Right ventricle myocardium inferior (tissue), 1 donor: Measurements from ENCODE around the gene MRPS26. TPM values are rescaled to one million over a fixed set of nuclear protein-coding genes. Genes with fewer than 3 reads are reported as not detected.
"Not testable (repeated sequence)": the region's sequence is repeated elsewhere in the genome, so short reads cannot be mapped to it uniquely, and the experiment has no call there.

Experiments
- ATAC-seq: fragments of 200-7000 bp; cut with Tn5 transposase; one replicate; pipeline ENCODE4 v1.9.1; 2020; ENCODE audit warnings: mild to moderate bottlenecking, moderate library complexity
- DNase-seq: peaks from one replicate; pipeline ENCODE4 v3.0.0; 2021; ENCODE audit errors: missing footprints
- intact Hi-C: fragments of 100-400 bp; cut with DNase I; formaldehyde crosslinking; loops from one replicate; pipeline ENCODE4 v1.11.0; 2022
- long read RNA-seq: library from polyadenylated mRNA; unstranded; transcript quantifications from one replicate; pipeline ENCODE4 v2.0.0, GENCODE V29; 2021
- total RNA-seq: library from RNA; stranded (reverse); fragmentation: NEBNext Ultra II Directional; extraction: Animal tissue kit (Norgen Biotek cat#: 25700); gene quantifications from one replicate; pipeline ENCODE4 v1.2.1, GENCODE V29; 2021
- donor health status: DM: no; HTN: yes; CAD: no; lungs with severe emphysema.

The MRPS26 gene
- 52.2 TPM for total RNA-seq
- long read RNA-seq, transcript MRPS26-201 (4 exons, 1,127 nt), result major isoform, 41 of 48 reads
- long read RNA-seq, partial matches to known transcripts, result 6 of 48 reads
- long read RNA-seq, other reads (novel, unspliced or antisense), result 1 of 48 reads

DNA sequence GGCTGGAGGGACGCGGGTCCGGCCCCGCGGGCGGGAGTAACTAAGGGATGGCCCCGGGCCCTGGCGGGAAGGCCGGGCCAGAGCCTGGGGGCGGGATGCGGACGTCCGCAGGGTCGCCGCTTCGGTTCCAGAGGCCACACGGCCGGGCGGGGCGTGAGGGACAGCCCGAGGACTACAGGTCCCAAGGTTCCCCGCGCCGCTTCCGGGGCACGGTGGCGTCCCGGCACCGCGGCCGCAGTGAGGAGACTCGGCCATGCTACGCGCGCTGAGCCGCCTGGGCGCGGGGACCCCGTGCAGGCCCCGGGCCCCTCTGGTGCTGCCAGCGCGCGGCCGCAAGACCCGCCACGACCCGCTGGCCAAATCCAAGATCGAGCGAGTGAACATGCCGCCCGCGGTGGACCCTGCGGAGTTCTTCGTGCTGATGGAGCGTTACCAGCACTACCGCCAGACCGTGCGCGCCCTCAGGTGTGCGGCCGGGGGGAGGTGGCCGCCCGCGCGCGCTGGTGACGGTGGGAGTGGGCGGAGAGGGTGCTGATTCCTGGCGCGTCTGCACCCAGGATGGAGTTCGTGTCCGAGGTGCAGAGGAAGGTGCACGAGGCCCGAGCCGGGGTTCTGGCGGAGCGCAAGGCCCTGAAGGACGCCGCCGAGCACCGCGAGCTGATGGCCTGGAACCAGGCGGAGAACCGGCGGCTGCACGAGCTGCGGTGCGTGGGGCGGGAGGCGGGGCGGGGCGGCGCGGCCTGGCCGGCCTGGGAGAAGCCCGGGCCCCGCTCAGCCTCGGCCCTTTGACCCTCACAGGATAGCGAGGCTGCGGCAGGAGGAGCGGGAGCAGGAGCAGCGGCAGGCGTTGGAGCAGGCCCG lies at the start of gene MRPS26:
MRPS26 (plus strand) TSS at position 237 of the 861 bp plus-strand sequence; CDS start at position 254, 17 bp downstream.
- DNase-seq (peak; percentile 97), ATAC-seq (peak; percentile 93)
- intact Hi-C loops, result no loop called here

DNA sequence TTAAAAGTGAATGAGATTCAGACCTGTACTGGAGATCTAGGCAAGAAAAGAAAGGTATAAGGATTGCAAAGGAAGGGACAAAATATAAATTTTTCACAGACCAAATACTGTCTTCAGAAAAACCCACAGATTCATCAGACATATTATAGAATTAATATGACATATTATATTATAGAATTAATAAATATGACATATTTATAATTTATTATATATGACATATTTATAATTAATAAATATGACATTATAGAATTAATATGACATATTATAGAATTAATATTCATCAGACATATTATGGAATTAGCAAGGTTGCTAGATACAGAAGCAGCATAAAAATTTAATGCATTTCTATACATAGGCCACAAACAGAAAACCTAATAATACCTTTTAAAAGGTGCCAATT lies 47.1 kb upstream of the MRPS26 start:
- intact Hi-C loops, result no loop called here
- DNase-seq (no peak), ATAC-seq (no peak)

DNA sequence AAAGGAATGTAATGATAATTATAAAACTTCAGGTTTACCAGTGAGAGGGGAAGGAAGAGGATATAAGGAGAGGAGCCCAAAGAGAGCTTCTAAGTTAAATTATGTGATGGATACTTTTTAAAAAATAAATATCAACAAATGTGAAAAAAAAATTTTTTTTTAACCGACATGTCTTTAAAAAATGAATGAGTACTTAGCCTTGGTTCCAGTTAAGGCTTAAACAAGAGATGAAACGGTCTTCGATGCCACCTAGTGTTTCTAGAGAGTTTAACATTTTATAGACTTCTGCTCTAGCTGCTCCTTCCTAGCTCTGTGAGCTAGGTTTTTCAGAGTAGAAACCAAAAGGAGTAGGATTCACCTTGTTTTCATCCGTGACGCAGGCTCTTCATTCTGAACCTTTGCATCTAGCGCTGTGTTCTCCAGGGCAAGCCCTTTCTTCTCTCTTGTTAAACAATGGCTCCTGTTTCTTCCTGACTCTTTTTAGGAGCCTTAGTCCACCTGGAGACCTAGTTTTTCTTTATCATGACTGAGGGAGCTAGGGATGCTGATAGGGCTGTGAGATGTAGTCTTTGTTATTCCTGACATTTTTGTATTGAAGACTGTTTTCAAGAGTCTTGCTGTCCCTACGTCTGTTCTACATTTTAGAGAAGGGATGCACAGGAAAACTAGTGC lies 44.9 kb upstream of the MRPS26 start:
- ATAC-seq, result no peak
- intact Hi-C loops, result loop anchor here (5.0 kb wide), 1 partner anchor 254 kb away; no protein-coding TSS in a partner anchor
- DNase-seq, result no peak

GRCh38 chr20:3003416-3003815 lies 42.4 kb upstream of the MRPS26 start:
- ATAC-seq (no peak), DNase-seq (no peak)
- intact Hi-C loops, result loop anchor here (5.0 kb wide), 1 partner anchor 256 kb away; no protein-coding TSS in a partner anchor

DNA sequence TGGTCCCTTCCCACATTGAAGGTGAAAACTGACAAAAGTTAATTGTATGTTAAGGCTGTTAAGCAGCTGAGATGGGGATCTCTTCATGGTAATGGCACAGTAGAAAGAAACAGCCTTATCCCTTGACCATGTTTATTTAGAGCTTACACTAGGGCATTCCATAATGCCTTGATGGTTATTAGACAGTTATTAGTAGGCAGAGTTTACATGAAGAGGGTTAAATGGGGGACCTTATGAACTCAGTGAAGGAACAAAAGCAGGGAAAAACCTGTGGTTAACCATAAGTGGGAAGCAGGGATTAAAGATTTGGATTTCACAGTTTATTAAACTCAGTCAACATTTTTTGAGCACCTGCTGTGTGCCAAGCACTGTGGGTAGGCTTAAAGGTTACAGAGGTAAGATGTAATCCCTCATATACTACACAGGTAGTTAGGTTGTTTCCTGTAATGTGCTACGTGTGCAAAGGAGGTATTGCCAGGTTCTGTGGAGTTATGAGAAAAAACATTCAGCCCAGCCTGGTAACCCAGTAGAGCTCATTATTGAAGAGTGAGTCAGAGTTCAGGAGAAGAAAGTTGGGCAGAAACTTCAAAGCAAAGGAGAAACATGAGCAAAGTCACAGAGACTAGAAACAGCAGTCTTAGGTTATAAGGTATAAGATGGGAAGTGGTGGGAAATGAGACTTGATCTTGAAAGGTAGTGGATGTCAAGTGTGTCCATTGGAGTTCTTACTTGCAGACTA lies 34.7 kb upstream of the MRPS26 start:
- intact Hi-C loops, result no loop called here
- ATAC-seq (no peak), DNase-seq (no peak)

DNA sequence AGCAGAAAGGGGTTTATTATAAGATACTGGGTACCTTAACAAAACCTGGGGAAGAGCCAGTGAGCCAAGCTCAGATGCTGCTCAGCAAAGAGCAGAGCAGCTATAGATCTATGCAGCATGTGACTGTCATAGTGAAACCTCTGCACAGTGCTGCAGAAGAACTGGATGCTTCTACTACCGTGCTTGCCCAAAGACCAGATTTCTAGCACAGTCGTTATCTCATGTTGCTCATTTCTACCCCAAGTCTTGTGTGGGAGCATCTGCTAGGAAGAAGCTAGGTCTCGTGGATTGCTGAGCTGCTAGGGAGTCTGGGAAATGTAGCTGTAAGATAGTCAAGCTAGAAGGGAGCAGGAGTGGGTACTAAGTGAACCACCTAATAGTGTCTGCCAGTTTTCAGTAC lies 34.1 kb upstream of the MRPS26 start:
- intact Hi-C loops, result no loop called here
- DNase-seq, result no peak
- ATAC-seq, result no peak

- ATAC-seq, result no peak
- intact Hi-C loops, result no loop called here
- DNase-seq, result no peak
Measured at GRCh38 chr20:3013771-3014170, 32.1 kb upstream of the MRPS26 start.

- intact Hi-C loops, result no loop called here
- ATAC-seq, result no peak
- no peak for DNase-seq
Measured at GRCh38 chr20:3014179-3014578, 31.7 kb upstream of the MRPS26 start.

GRCh38 chr20:3014662-3015061 lies 31.2 kb upstream of the MRPS26 start:
- intact Hi-C loops, result no loop called here
- ATAC-seq (no peak), DNase-seq (no peak)

GRCh38 chr20:3015302-3015701 lies 30.6 kb upstream of the MRPS26 start:
- ATAC-seq, DNase-seq, intact Hi-C loops: not testable (repeated sequence)

GRCh38 chr20:3021327-3021726 lies 24.5 kb upstream of the MRPS26 start:
- intact Hi-C loops, result no loop called here
- ATAC-seq, result no peak
- DNase-seq, result no peak

- DNase-seq (no peak), ATAC-seq (no peak)
- intact Hi-C loops, result no loop called here
Measured at GRCh38 chr20:3021777-3022176, 24.1 kb upstream of the MRPS26 start.

DNA sequence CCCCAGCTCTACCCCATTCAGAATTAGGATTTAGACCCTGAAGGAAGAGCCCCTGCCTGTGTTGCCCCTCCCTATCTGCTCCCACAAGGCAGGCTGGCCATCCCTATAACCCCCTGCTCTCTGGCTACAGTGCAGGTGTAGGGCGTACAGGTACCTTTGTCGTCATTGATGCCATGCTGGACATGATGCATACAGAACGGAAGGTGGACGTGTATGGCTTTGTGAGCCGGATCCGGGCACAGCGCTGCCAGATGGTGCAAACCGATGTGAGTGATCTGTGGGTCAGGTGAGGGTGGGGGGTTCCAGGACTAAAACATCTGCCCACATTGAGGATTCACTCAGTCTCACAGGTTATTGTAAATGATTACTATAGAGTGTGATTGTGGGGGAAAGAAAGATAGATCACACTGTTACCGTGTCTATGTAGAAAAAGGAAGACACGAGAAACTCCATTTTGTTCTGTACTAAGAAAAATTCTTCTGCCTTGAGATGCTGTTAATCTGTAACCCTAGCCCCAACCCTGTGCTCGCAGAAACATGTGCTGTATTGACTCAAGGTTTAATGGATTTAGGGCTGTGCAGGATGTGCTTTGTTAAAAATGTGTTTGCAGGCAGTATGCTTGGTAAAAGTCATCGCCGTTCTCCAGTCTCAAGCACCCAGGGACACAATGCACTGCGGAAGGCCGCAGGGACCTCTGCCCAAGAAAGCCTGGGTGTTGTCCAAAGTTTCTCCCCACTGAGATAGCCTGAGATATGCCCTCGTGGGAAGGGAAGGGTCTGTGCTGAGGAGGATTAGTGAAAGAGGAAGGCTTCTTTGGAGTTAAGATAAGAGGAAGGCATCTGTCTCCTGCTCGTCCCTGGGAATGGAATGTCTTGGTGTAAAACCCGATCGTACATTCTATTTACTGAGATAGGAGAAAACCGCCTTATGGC lies 23.0 kb upstream of the MRPS26 start:
- DNase-seq, intact Hi-C loops, ATAC-seq: not testable (repeated sequence)

DNA sequence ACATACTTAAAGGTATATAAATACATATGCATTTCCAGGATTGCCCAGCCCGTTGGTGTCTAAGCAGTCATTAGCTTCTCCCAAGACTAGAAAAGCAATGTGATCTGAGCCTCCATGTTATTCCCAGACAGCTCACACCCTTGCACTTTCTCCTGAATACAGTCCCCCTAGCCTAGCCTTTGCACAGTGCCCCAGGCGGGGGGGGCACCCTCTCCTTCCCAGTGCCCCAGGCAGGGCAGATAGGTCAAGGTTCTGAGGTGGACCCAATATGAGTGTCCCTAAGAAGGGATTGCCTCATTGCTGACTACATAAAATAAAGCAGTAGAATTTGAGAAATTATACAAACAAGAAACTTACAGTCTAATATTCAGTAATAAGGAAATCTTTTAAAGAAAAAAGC lies 17.9 kb upstream of the MRPS26 start:
- DNase-seq (no peak), ATAC-seq (no peak)
- intact Hi-C loops, result no loop called here

GRCh38 chr20:3031524-3032147 lies 14.2 kb upstream of the MRPS26 start:
- DNase-seq (no peak), ATAC-seq (no peak)
- intact Hi-C loops, result no loop called here

DNA sequence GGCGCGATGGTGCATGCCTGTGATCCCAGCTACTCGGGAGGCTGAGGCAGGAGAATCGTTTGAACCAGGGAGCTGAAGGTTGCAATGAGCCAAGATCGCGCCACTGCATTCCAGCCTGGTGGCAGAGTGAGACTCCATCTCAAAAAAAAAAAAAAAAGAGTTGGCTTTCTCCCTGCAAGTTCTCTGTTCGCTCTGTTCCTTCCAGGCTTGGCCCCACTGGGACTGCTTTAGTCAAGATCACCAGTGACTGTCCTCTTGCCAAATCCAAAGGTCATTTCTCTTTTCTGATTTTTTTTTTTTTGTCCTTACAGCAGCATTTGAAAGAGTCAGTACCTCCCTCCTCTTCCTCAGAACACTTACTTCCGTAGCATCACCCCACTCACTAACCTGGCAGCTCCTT lies 13.2 kb upstream of the MRPS26 start:
- intact Hi-C loops, result no loop called here
- peak; percentile 74 for DNase-seq
- peak; percentile 54 for ATAC-seq

DNA sequence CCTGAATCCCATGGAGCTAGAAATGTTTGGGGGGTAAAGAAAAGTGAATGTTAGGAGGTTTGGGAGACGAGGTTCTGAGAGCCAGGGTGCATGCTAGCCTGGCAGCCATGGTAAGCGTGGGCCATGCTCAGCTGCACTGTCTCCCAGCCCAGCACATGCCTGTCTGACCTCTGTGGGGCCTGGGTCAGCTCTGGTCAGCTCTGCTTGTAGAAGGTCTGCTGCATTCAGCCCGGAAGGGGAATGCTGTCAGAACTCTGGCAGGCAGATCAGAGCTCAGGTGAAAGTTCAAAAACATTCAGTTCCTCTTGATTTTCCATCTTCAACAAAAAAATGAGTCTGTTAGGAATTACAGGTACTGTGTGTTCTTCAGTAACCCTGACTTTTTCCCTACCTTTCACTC lies 8.2 kb upstream of the MRPS26 start:
- ATAC-seq (no peak), DNase-seq (no peak)
- intact Hi-C loops, result no loop called here

- ATAC-seq (no peak), DNase-seq (no peak)
- intact Hi-C loops, result no loop called here
Measured at GRCh38 chr20:3038454-3038853, 7.4 kb upstream of the MRPS26 start.
